Measurements from ENCODE around the gene NEMP1. TPM values are rescaled to one million over a fixed set of nuclear protein-coding genes. Genes with fewer than 3 reads are reported as not detected.

Gene NEMP1
- total and polyA plus RNA-seq, 10 of the 15 experiments (the other 5 are each of a cell fraction or from before 2014, with no cell fraction given): 4.0 to 45.9 (median 19.8) TPM

- Histone ChIP-seq H3K27me3 (replicated peaks in 1 of 2; ENCODE audit: control insufficient read depth in 2 of 2, insufficient read depth in 2 of 2, low read length in 1 of 2) (no peaks in the 10 kb centered on the region), H3K27ac (ENCODE audit: control insufficient read depth, insufficient read depth) (no peak overlapping the region), H3K4me3 (no peak overlapping the region), H4K20me1 (ENCODE audit: control insufficient read depth, insufficient read depth) (no peaks in the 10 kb centered on the region), H3K4me2 (ENCODE audit: control insufficient read depth, insufficient read depth) (no peak overlapping the region), H3K9ac (ENCODE audit: control insufficient read depth, insufficient read depth, low read length) (no peak overlapping the region), H3K4me1 (ENCODE audit: control insufficient read depth, insufficient read depth, low read length) (peaks cover 12% of the 10 kb centered on the region), H3K36me3 (ENCODE audit: control insufficient read depth in 2 of 2, insufficient read depth in 2 of 2, low read length in 1 of 2) (peaks cover 0 to 17% of the 10 kb centered on the region in 2 experiments; a peak in 3 of 4 replicates), H2AFZ (ENCODE audit: control insufficient read depth, low read depth, low read length) (no peak overlapping the region), H3K9me3 (replicated peaks; ENCODE audit: control insufficient read depth, insufficient read depth, low read length) (no peaks in the 10 kb centered on the region), H3K79me2 (ENCODE audit: control insufficient read depth, insufficient read depth, low read length) (no peaks in the 10 kb centered on the region)
- intact Hi-C loops (cut with micrococcal nuclease; ENCODE audit: unreplicated experiment) (no loop called here), in situ Hi-C loops (cut with MboI) (no loop called here)
- SMC1A ChIA-PET (ENCODE audit: uncharacterized antibody, unreplicated experiment): interaction anchor here (0.6 to 1.5 kb wide), 2 partner anchors 21 to 56 kb away, joined by 3 to 5 read pairs; no protein-coding TSS in a partner anchor
- POLR2A ChIA-PET: interaction anchor here (0.5 kb wide), 1 partner anchor 9 kb away, joined by 4 read pairs; no protein-coding TSS in a partner anchor
- RAD21 ChIA-PET (ENCODE audit: unreplicated experiment): no interaction called here
- DNase-seq (ENCODE audit: low read depth, low spot score): no peak
- FAIRE-seq: no peak
- CTCF ChIA-PET: interaction anchor here (1.2 to 2.1 kb wide), 3 partner anchors 15 to 56 kb away, joined by 3 to 7 read pairs (median 4); no protein-coding TSS in a partner anchor
- no peak for ATAC-seq
- BruUV-seq (replicated peaks): no TSS peak
- WGBS (ENCODE audit: insufficient coverage, insufficient replicate concordance, low lambda C conversion rate, missing lambda C conversion rate): 26% methylated on average over 3 of the region's 3 CpGs
- TF ChIP-seq CREM (IDR thresholded peaks at IDR 0.05; ENCODE audit: low read depth) (no peak), ZBTB33 (IDR thresholded peaks at IDR 0.05) (no peak), MYC (IDR thresholded peaks at IDR 0.05; ENCODE audit: insufficient read depth, insufficient read length, insufficient replicate concordance, low read length, severe bottlenecking) (no peak), ZNF207 (IDR thresholded peaks at IDR 0.05; ENCODE audit: borderline replicate concordance) (no peak), ZNF24 (IDR thresholded peaks at IDR 0.05) (no peak), WRNIP1 (IDR thresholded peaks at IDR 0.05; ENCODE audit: borderline replicate concordance, low read depth, low read length) (no peak), SMAD1 (IDR thresholded peaks at IDR 0.05; ENCODE audit: low read depth, partially characterized antibody) (no peak), NR2C1 (IDR thresholded peaks at IDR 0.05) (no peak), HSF1 (IDR thresholded peaks at IDR 0.05; ENCODE audit: low read depth, low read length) (no peak), JUNB (IDR thresholded peaks at IDR 0.05) (no peak), POU2F2 (IDR thresholded peaks at IDR 0.05; ENCODE audit: borderline replicate concordance, low read depth, low read length) (no peak), BHLHE40 (IDR thresholded peaks at IDR 0.05; ENCODE audit: borderline replicate concordance in 1 of 2, low read depth in 2 of 2, low read length in 1 of 2) (no peak), POLR2AphosphoS5 (IDR thresholded peaks at IDR 0.05; ENCODE audit: low read length) (no peak), ZNF217 (IDR thresholded peaks at IDR 0.05) (no peak), ZBTB4 (CRISPR knock-in tag; IDR thresholded peaks at IDR 0.05) (no peak), MYB (IDR thresholded peaks at IDR 0.05; ENCODE audit: borderline replicate concordance, low read depth, low read length) (no peak), KLF5 (IDR thresholded peaks at IDR 0.05; ENCODE audit: partially characterized antibody) (no peak), E2F4 (IDR thresholded peaks at IDR 0.05; ENCODE audit: low read depth, low read length) (no peak)
Measured at GRCh38 chr12:57055824-57056223, 22.8 kb downstream of the NEMP1 start.
